NCI-H524 treated with DMSO at 0.1 percent for 48 hours (cell line): Measurements from ENCODE around the gene KCNE5.
"Not testable (repeated sequence)": the region's sequence is repeated elsewhere in the genome, so short reads cannot be mapped to it uniquely, and the experiment has no call there.

Experiments
- DNase-seq: peaks from one replicate; lab custom pipeline; 2025; lab: John Stamatoyannopoulos, UW

The KCNE5 gene, protein sequence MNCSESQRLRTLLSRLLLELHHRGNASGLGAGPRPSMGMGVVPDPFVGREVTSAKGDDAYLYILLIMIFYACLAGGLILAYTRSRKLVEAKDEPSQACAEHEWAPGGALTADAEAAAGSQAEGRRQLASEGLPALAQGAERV

DNA sequence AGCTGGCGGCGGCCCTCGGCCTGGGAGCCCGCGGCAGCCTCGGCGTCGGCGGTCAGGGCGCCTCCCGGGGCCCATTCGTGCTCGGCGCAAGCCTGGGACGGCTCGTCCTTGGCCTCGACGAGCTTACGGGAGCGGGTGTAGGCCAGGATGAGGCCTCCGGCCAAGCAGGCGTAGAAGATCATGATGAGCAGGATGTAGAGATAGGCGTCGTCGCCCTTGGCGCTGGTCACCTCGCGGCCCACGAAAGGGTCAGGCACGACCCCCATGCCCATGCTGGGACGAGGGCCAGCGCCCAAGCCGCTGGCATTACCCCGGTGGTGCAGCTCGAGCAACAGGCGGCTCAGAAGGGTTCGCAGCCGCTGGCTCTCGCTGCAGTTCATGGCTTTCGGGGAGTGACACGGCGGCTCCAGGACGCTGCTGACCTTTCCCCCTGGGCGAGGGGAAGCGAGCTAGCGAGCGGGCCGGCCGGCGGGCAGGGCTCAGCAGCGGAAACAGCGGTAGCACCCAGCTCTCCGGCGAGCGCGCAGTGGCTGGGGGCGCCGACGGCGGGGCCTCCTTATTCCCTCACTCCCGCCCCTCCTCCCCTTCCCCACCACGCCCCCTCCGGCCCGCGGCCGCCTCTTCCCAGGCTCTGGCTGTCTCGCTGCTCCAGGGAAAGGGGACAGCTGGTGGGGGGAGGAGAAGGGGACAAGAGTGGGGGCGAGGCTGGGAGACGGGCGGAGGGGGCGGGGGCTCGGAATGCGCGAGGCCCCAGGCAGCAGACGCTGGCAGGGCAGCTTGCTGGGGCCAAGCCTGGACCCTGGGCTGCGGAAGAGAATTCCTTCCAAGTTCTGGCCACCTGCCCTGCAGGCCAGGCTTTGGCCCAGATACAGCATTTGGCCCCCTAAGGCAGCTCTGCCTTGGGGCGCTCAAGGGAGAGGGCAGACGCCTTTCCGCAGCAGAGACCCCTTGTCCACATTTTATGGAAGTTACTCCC lies at the start of gene KCNE5:
TSS of gene KCNE5 (minus strand) at position 532 of the 976 bp plus-strand sequence. CDS start at position 380, 152 bp downstream.
- peak; percentile 34 for DNase-seq

DNA sequence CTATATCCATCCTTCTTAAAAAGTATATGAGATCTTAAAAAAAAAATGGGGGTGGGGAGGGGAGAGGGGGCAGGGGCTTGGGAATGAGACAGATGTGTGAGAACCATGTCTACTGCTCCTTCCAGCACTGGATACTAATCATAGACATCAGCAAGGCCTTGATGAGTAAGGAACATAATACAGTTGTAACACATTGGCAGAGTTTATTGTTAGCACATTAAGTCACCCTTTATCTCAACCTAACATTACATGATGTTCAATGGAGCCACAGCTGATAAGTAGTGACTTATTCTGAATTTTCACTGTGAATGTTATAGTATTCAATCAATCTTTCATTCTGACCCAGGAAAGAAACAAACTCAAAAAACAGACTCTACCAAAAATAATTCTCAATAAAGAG lies 47.3 kb upstream of the KCNE5 start:
- DNase-seq = no peak

DNA sequence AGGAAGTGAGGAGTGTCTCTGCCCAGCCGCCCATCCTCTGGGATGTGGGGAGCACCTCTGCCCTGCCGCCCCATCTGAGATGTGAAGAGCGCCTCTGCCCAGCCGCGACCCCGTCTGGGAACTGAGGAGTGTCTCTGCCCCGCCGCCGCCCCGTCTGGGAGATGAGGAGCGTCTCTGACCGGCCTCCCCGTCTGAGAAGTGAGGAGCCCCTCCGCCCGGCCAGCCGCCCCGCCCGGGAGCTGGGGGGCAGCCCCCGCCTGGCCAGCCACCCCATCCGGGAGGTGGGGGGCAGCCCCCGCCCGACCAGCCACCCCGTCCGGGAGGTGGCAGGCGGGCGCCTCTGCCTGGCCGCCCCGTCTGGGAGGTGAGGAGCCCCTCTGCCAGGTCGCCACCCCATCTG lies 46.2 kb upstream of the KCNE5 start:
- DNase-seq = not testable (repeated sequence)

DNA sequence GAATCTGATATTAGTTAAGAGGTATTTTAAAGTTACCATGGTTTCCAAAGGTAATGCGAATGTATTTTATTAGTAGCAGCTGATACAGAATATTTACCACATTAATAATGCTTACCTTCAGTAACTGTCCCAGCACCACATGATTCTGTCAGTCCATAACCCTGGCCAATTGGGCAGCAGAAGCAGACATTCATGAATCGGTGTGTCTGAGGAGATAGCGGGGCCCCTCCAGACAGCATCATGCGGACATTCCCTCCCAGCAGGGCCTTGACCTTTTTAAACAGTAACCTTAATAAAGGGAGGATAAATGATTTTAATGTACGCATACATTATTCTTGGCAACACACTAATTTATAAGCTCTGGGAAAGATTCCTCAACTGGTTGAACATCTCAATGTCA lies 43.0 kb upstream of the KCNE5 start:
- no peak for DNase-seq

- no peak for DNase-seq
Observed at GRCh38 chrX:109660435-109661143, 35.6 kb upstream of the KCNE5 start.

- no peak for DNase-seq
Observed at GRCh38 chrX:109658391-109658790, 33.4 kb upstream of the KCNE5 start.

DNA sequence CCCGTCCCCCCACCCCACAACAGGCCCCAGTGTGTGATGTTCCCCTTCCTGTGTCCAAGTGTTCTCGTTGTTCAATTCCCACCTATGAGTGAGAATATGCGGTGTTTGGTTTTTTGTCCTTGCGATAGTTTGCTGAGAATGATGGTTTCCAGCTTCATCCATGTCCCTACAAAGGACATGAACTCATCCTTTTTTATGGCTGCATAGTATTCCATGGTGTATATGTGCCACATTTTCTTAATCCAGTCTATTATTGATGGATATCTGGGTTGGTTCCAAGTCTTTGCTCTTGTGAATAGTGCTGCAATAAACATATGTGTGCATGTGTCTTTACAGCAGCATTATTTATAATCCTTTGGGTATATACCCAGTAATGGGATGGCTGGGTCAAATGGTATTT lies 32.4 kb upstream of the KCNE5 start:
- not testable (repeated sequence) for DNase-seq

- no peak for DNase-seq
Observed at GRCh38 chrX:109656774-109657173, 31.8 kb upstream of the KCNE5 start.

- DNase-seq = no peak
Observed at GRCh38 chrX:109655502-109656201, 30.7 kb upstream of the KCNE5 start.

- DNase-seq = no peak
Observed at GRCh38 chrX:109654516-109655109, 29.6 kb upstream of the KCNE5 start.

DNA sequence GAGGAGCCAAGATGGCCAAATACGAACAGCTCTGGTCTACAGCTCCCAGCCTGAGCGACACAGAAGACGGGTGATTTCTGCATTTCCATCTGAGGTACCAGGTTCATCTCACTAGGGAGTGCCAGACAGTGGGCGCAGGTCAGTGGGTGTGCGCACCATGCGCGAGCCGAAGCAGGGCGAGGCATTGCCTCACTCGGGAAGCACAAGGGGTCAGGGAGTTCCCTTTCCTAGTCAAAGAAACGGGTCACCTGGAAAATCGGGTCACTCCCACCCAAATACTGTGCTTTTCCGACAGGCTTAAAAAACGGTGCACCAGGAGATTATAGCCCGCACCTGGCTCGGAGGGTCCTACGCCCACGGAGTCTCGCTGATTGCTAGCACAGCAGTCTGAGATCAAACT lies 19.7 kb upstream of the KCNE5 start:
- not testable (repeated sequence) for DNase-seq

DNA sequence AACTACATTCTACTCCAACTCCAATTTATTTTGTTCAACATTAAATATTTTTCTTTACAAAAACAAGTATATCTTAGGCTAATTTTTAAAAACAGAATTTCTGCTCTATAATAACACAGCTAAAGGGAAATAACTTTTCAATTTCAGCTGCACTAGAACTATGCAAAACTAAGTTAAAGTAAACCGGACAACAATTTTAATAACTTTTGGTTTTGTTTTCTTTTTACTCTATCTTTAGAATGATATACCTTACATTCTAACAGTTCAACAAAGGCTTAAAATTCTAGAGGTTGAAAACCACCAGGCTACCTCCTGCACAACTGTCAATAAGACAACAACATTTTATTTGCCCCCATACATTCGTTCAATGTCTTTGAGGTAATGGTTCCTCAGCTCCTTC lies 18.7 kb upstream of the KCNE5 start:
- no peak for DNase-seq

DNA sequence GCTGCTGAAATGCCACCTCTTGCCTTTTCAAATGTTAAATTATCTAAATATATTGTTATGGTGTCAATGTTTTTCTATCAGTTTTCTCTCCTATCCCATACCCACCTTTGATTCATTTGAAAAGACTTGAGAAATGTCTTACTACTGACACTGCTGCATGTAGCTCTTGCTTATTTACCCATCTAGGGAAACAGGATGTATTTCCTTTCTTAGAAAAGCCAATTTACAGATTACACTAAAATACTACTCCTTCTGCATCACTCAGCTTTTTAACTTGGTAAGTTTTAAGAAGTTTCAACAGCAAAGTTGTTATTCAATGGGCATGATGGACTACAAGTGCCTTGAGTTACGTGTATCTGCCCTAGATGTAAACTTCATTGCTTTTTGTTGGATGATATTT lies 13.2 kb upstream of the KCNE5 start:
- no peak for DNase-seq

- not testable (repeated sequence) for DNase-seq
Observed at GRCh38 chrX:109637477-109637876, 12.5 kb upstream of the KCNE5 start.

GRCh38 chrX:109635146-109635545 lies 10.2 kb upstream of the KCNE5 start:
- DNase-seq = no peak

- DNase-seq = no peak
Observed at GRCh38 chrX:109632906-109633504, 8.0 kb upstream of the KCNE5 start.

DNA sequence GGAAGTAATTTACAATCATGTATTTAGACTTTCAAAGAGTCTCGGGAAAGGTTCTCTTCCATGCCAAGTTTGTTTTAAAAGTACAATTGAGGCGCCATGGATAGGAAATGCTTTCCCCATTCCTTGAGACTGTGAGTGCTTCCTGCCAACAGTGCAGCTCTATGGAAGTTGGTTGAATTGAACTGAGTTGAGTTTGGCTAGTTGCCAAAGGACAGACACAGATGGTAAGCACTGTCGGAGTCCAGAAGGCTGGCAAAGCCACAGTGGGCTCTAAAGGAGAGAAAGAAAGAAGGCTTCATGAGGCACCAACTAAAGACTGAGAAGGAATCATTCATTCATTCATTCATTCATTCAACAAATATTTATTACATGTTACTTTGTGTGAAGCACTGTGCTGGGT lies 4.3 kb upstream of the KCNE5 start:
- DNase-seq = peak; percentile 38

- DNase-seq = no peak
Observed at GRCh38 chrX:109626637-109627036, 1.7 kb upstream of the KCNE5 start.

- DNase-seq = no peak
Observed at GRCh38 chrX:109623997-109624396, 975 bp downstream of the KCNE5 start.

GRCh38 chrX:109622270-109622669 lies 2.7 kb downstream of the KCNE5 start:
- DNase-seq = no peak

GRCh38 chrX:109619771-109620170 lies 5.2 kb downstream of the KCNE5 start:
- DNase-seq = no peak
